HEK293 (cell line): ENCODE data around the gene TOMM7.

ENCODE experiments used
- CTCF ChIA-PET: fragments of 350-600 bp; formaldehyde crosslinking; extraction: SDS; loops from one replicate; lab custom pipeline; 2021; ENCODE audit warnings: antibody characterized with exemption; lab: Yijun Ruan, JAX
- POLR2A ChIA-PET: fragments of 300-600 bp; formaldehyde crosslinking; extraction: SDS; loops from one replicate; lab custom pipeline; 2020; ENCODE audit warnings: antibody characterized with exemption, inconsistent platforms; lab: Yijun Ruan, JAX
- H3K27ac ChIP-seq: fragments of 200-500 bp; sonication (Bioruptor generic); 2 replicates; pipeline ENCODE4 v1.5.1; 2014; ENCODE audit warnings: low read depth, low read length, control low read depth, inconsistent platforms; ENCODE audit errors: extremely low read depth
- H3K36me3 ChIP-seq, 2 experiments: fragments of 200-500 bp in 1 of 2; sonication (Bioruptor generic) in 1 of 2; 1 replicate in 1 of 2; 2 replicates in 1 of 2; pipeline ENCODE4 v1.5.1; 2014 to 2017; ENCODE audit warnings: inconsistent platforms in 2 of 2, low read length in 2 of 2; ENCODE audit not compliant: control insufficient read depth in 2 of 2, insufficient read depth in 1 of 2
- H3K4me1 ChIP-seq: fragments of 200-500 bp; sonication (Bioruptor generic); 2 replicates; pipeline ENCODE4 v1.5.1; 2014; ENCODE audit warnings: mild to moderate bottlenecking, low read length, inconsistent platforms; ENCODE audit not compliant: control insufficient read depth, insufficient read depth
- H3K4me3 ChIP-seq: 2 replicates; pipeline ENCODE4 v1.5.1; 2011; ENCODE audit warnings: low read depth, mild to moderate bottlenecking, control low read depth, low read length, moderate library complexity
- H3K9me3 ChIP-seq: fragments of 200-500 bp; sonication (Bioruptor generic); 2 replicates; pipeline ENCODE4 v1.5.1; 2014; ENCODE audit warnings: low read depth, low read length, inconsistent platforms; ENCODE audit not compliant: control insufficient read depth, insufficient read depth
- HOXA7 ChIP-seq: sonication (generic); formaldehyde crosslinking; IDR thresholded peaks from 2 replicates; pipeline ENCODE4 v1.8.1; 2022; ENCODE audit warnings: missing genetic modification reagents, borderline replicate concordance
- PRDM10 ChIP-seq: fragments of 450-650 bp; formaldehyde crosslinking; IDR thresholded peaks from 2 replicates; pipeline ENCODE4 v1.5.1; 2016; ENCODE audit warnings: missing biosample characterization, missing genetic modification characterization
- YY1 ChIP-seq: fragments of 450-650 bp; formaldehyde crosslinking; IDR thresholded peaks from 2 replicates; pipeline ENCODE4 v1.5.1; 2018; ENCODE audit warnings: missing biosample characterization, missing genetic modification characterization
- ZBTB17 ChIP-seq: fragments of 450-650 bp; formaldehyde crosslinking; IDR thresholded peaks from 2 replicates; pipeline ENCODE4 v1.5.1; 2016; ENCODE audit warnings: missing biosample characterization, missing genetic modification characterization
- ZBTB49 ChIP-seq: fragments of 450-650 bp; formaldehyde crosslinking; IDR thresholded peaks from 2 replicates; pipeline ENCODE4 v1.5.1; 2016; ENCODE audit warnings: missing biosample characterization, missing genetic modification characterization, low read depth
- ZBTB7A ChIP-seq: fragments of 450-650 bp; formaldehyde crosslinking; IDR thresholded peaks from 2 replicates; pipeline ENCODE4 v1.5.1; 2016; ENCODE audit warnings: low read depth, missing biosample characterization, missing genetic modification characterization
- ZNF239 ChIP-seq: fragments of 450-650 bp; formaldehyde crosslinking; IDR thresholded peaks from 2 replicates; pipeline ENCODE4 v1.5.1; 2016; ENCODE audit warnings: missing biosample characterization, missing genetic modification characterization
- ZNF280C ChIP-seq: fragments of 450-650 bp; formaldehyde crosslinking; IDR thresholded peaks from 2 replicates; pipeline ENCODE4 v1.5.1; 2016; ENCODE audit warnings: missing biosample characterization, missing genetic modification characterization
- ZNF354C ChIP-seq: fragments of 450-650 bp; formaldehyde crosslinking; IDR thresholded peaks from 2 replicates; pipeline ENCODE4 v1.5.1; 2016; ENCODE audit warnings: missing biosample characterization, missing genetic modification characterization, low read depth, borderline replicate concordance
- ZNF404 ChIP-seq: fragments of 450-650 bp; formaldehyde crosslinking; IDR thresholded peaks from 2 replicates; pipeline ENCODE4 v1.5.1; 2017; ENCODE audit warnings: missing biosample characterization, missing genetic modification characterization
- ZNF48 ChIP-seq: fragments of 450-650 bp; formaldehyde crosslinking; IDR thresholded peaks from 2 replicates; pipeline ENCODE4 v1.5.1; 2016; ENCODE audit warnings: missing biosample characterization, missing genetic modification characterization
- ZNF571 ChIP-seq: fragments of 450-650 bp; formaldehyde crosslinking; IDR thresholded peaks from 2 replicates; pipeline ENCODE4 v1.5.0; 2017; ENCODE audit warnings: missing biosample characterization, missing genetic modification characterization
- ZNF664 ChIP-seq: fragments of 450-650 bp; formaldehyde crosslinking; IDR thresholded peaks from 2 replicates; pipeline ENCODE4 v1.5.1; 2016; ENCODE audit warnings: missing biosample characterization, missing genetic modification characterization
- ZNF791 ChIP-seq: fragments of 450-650 bp; formaldehyde crosslinking; IDR thresholded peaks from 2 replicates; pipeline ENCODE4 v1.5.1; 2016; ENCODE audit warnings: missing biosample characterization, missing genetic modification characterization
- ZNF837 ChIP-seq: fragments of 450-650 bp; formaldehyde crosslinking; IDR thresholded peaks from 2 replicates; pipeline ENCODE4 v1.5.1; 2016; ENCODE audit warnings: missing biosample characterization, missing genetic modification characterization
- TF ChIP-seq, protein P1 (sequence below): fragments of 450-650 bp; formaldehyde crosslinking; IDR thresholded peaks from 2 replicates; pipeline ENCODE4 v1.5.1; 2016; ENCODE audit warnings: missing biosample characterization, missing genetic modification characterization
- TF ChIP-seq, protein P2 (sequence below): fragments of 450-650 bp; formaldehyde crosslinking; IDR thresholded peaks from 2 replicates; pipeline ENCODE4 v1.5.1; 2016; ENCODE audit warnings: missing biosample characterization, missing genetic modification characterization

The TOMM7 gene

DNA sequence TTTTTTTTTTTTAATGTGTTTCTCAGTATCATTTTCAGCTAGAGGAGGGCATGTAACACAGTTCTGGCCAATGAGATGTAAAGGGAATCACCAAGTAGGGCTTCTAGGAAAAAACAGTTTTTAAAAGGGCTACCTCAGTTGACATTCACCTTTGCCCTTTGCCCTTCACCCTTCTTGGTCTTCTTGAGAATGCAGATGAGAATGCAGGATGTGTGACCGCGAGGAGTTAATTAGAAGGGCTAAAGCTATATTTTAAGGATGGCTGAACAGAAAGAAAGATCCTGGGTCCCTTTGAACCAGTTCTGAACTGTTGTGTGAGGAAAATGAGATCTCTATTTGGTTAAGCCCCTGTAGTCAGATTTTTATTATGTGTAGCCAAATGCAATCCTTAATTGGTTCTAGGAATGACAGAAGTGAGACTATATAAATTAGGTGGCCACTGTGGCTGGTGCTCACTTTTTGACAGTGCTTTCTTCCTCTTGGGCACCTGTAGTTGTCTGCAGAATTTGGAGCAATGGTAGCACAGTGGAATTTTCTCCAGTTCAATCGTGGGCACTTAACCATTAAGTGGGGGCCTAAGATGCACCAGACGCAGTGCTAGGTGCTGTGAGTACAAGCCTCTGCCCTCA lies 21.1 kb upstream of the TOMM7 start:
- CTCF ChIA-PET, result interaction anchor here (0.7 to 1.4 kb wide), 2 partner anchors 8 to 10 kb away, joined by 3 to 5 read pairs; no protein-coding TSS in a partner anchor
- Histone ChIP-seq H3K4me3 (no peak overlapping the region), H3K36me3 (no peaks in the 10 kb centered on the region), H3K9me3 (no peaks in the 10 kb centered on the region), H3K27ac (no peak overlapping the region), H3K4me1 (no peaks in the 10 kb centered on the region)
- TF ChIP-seq, protein P1, sequence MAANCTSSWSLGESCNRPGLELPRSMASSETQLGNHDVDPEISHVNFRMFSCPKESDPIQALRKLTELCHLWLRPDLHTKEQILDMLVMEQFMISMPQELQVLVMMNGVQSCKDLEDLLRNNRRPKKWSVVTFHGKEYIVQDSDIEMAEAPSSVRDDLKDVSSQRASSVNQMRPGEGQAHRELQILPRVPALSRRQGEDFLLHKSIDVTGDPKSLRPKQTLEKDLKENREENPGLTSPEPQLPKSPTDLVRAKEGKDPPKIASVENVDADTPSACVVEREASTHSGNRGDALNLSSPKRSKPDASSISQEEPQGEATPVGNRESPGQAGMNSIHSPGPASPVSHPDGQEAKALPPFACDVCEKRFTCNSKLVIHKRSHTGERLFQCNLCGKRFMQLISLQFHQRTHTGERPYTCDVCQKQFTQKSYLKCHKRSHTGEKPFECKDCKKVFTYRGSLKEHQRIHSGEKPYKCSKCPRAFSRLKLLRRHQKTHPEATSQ (tag by site-specific recombination), result no peak
- TF ChIP-seq ZBTB49 (tag by site-specific recombination) (no peak), ZNF571 (tag by site-specific recombination) (no peak), YY1 (tag by site-specific recombination) (no peak), HOXA7 (CRISPR knock-in tag) (no peak), ZBTB7A (tag by site-specific recombination) (no peak), ZNF837 (tag by site-specific recombination) (no peak)
- POLR2A ChIA-PET, result no interaction called here

GRCh38 chr7:22842973-22843372 lies 20.3 kb upstream of the TOMM7 start:
- no peak overlapping the region for H3K27ac ChIP-seq
- H3K4me3 ChIP-seq, result no peak overlapping the region
- TF ChIP-seq, protein P2, sequence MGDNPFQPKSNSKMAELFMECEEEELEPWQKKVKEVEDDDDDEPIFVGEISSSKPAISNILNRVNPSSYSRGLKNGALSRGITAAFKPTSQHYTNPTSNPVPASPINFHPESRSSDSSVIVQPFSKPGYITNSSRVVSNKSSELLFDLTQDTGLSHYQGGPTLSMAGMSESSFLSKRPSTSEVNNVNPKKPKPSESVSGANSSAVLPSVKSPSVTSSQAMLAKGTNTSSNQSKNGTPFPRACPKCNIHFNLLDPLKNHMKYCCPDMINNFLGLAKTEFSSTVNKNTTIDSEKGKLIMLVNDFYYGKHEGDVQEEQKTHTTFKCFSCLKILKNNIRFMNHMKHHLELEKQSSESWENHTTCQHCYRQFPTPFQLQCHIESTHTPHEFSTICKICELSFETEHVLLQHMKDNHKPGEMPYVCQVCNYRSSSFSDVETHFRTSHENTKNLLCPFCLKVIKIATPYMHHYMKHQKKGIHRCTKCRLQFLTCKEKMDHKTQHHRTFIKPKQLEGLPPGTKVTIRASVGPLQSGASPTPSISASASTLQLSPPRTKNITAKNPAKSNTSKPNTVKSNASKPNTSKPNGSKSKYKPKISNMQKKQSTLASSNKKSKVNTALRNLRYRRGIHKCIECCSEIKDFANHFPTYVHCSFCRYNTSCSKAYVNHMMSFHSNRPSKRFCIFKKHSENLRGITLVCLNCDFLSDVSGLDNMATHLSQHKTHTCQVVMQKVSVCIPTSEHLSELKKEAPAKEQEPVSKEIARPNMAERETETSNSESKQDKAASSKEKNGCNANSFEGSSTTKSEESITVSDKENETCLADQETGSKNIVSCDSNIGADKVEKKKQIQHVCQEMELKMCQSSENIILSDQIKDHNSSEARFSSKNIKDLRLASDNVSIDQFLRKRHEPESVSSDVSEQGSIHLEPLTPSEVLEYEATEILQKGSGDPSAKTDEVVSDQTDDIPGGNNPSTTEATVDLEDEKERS (tag by site-specific recombination), result no peak
- TF ChIP-seq ZNF354C (tag by site-specific recombination), result no peak
- no peaks in the 10 kb centered on the region for H3K36me3 ChIP-seq
- CTCF ChIA-PET, result interaction anchor here (0.5 to 1.4 kb wide), 2 partner anchors 11 to 619 kb away, joined by 3 to 5 read pairs; no protein-coding TSS in a partner anchor
- POLR2A ChIA-PET, result interaction anchor here (0.6 kb wide), 1 partner anchor 277 kb away, joined by 3 read pairs; no protein-coding TSS in a partner anchor
- no peaks in the 10 kb centered on the region for H3K9me3 ChIP-seq
- H3K4me1 ChIP-seq, result no peaks in the 10 kb centered on the region

DNA sequence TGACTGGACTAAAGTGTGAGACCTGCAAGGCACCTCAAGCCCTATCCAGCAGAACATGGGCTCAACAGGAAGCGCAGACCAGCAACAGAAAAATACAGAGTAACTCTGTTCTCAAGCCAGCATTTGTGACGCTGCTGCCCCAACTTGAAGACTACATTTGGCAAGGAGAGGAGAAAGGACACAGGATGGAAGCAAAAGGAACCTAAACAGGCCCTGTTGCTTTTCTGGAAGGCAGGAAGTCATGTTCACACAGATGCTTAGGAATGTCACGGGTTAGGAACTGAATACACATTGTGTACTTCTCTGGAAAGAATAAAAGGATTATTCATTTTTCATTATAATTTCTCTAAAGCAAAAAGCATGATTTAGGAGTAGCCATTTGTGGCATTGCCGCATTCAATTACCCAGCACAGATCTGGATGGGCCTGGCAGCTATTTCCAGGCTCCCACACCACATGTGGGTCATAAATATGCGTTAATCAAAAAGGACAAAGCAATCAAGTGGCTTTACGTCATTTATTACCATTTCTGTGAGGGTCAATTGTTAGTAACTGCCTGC lies 19.8 kb upstream of the TOMM7 start:
- H3K4me1 ChIP-seq, result no peaks in the 10 kb centered on the region
- no peak overlapping the region for H3K27ac ChIP-seq
- CTCF ChIA-PET, result interaction anchor here (0.6 to 1.4 kb wide), 2 partner anchors 11 to 216 kb away, joined by 3 to 5 read pairs; no protein-coding TSS in a partner anchor
- no peaks in the 10 kb centered on the region for H3K36me3 ChIP-seq
- H3K9me3 ChIP-seq, result no peaks in the 10 kb centered on the region
- POLR2A ChIA-PET, result interaction anchor here (0.6 kb wide), 1 partner anchor 277 kb away, joined by 3 read pairs; no protein-coding TSS in a partner anchor
- H3K4me3 ChIP-seq, result no peak overlapping the region
- no peak for TF ChIP-seq ZNF239 (tag by site-specific recombination)
- no peak for TF ChIP-seq ZNF48 (tag by site-specific recombination)
- no peak for TF ChIP-seq PRDM10
- no peak for TF ChIP-seq ZNF280C (tag by site-specific recombination)
- TF ChIP-seq ZNF664 (tag by site-specific recombination), result no peak
- no peak for TF ChIP-seq ZNF404 (tag by site-specific recombination)
- TF ChIP-seq ZBTB17 (tag by site-specific recombination), result no peak
- no peak for TF ChIP-seq ZNF791
